HepG2 (cell line): ENCODE data around the gene KCNQ2. TPM values are rescaled to one million over a fixed set of nuclear protein-coding genes. Genes with fewer than 3 reads are reported as not detected.

ENCODE experiments used
- HNRNPL ChIP-seq: fragments of 200-400 bp; formaldehyde crosslinking; IDR thresholded peaks from 2 replicates; pipeline ENCODE4 v1.6.1; 2017; ENCODE audit warnings: mild to moderate bottlenecking, low read depth, low read length
- HOXA3 ChIP-seq: sonication (generic); formaldehyde crosslinking; IDR thresholded peaks from 2 replicates; pipeline ENCODE4 v1.5.0; 2020; ENCODE audit warnings: missing genetic modification reagents
- KLF12 ChIP-seq: sonication (generic); formaldehyde crosslinking; IDR thresholded peaks from 2 replicates; pipeline ENCODE4 v1.4.0; 2020; ENCODE audit warnings: missing genetic modification reagents, borderline replicate concordance
- KLF15 ChIP-seq: sonication (generic); formaldehyde crosslinking; IDR thresholded peaks from 2 replicates; pipeline ENCODE4 v1.8.1; 2023; ENCODE audit warnings: borderline replicate concordance, mild to moderate bottlenecking, inconsistent platforms, missing genetic modification reagents, mixed read lengths
- MTA3 ChIP-seq: sonication (generic); formaldehyde crosslinking; IDR thresholded peaks from 2 replicates; pipeline ENCODE4 v1.4.0; 2020; ENCODE audit warnings: missing genetic modification reagents
- MZF1 ChIP-seq: sonication (generic); formaldehyde crosslinking; IDR thresholded peaks from 2 replicates; pipeline ENCODE4 v1.8.1; 2023; ENCODE audit warnings: mild to moderate bottlenecking, missing genetic modification reagents, borderline replicate concordance
- PPARG ChIP-seq: conservative IDR thresholded peaks from 2 replicates; pipeline ENCODE4 v1.6.1; 2016; ENCODE audit warnings: missing biosample characterization, missing genetic modification reagents
- THYN1 ChIP-seq: sonication (generic); formaldehyde crosslinking; IDR thresholded peaks from 2 replicates; pipeline ENCODE4 v1.8.1; 2023; ENCODE audit warnings: low read depth, mild to moderate bottlenecking, moderate library complexity, missing genetic modification reagents, borderline replicate concordance
- ZFP1 ChIP-seq: IDR thresholded peaks from 2 replicates; pipeline ENCODE4 v1.6.1; 2016
- ZNF30 ChIP-seq: sonication (generic); formaldehyde crosslinking; IDR thresholded peaks from 2 replicates; pipeline ENCODE4 v1.5.0; 2020; ENCODE audit warnings: mild to moderate bottlenecking, missing genetic modification reagents
- ZNF329 ChIP-seq: sonication (generic); formaldehyde crosslinking; IDR thresholded peaks from 2 replicates; pipeline ENCODE4 v1.9.0; 2021; ENCODE audit warnings: low read depth, mild to moderate bottlenecking, missing genetic modification reagents
- ZNF484 ChIP-seq: sonication (generic); formaldehyde crosslinking; IDR thresholded peaks from 2 replicates; pipeline ENCODE4 v1.5.1; 2020; ENCODE audit warnings: mild to moderate bottlenecking, low read depth, missing genetic modification reagents, borderline replicate concordance
- ZNF616 ChIP-seq: sonication (generic); formaldehyde crosslinking; IDR thresholded peaks from 2 replicates; pipeline ENCODE4 v1.5.0; 2020; ENCODE audit warnings: low read depth, mild to moderate bottlenecking, missing genetic modification reagents
- ZNF768 ChIP-seq: sonication (generic); formaldehyde crosslinking; IDR thresholded peaks from 2 replicates; pipeline ENCODE4 v1.4.0; 2020; ENCODE audit warnings: missing genetic modification reagents
- ZNF781 ChIP-seq: sonication (generic); formaldehyde crosslinking; IDR thresholded peaks from 2 replicates; pipeline ENCODE4 v1.5.1; 2020; ENCODE audit warnings: borderline replicate concordance, mild to moderate bottlenecking, missing genetic modification reagents; ENCODE audit errors: not compliant biosample characterization
- ZSCAN25 ChIP-seq: sonication (generic); formaldehyde crosslinking; IDR thresholded peaks from 2 replicates; pipeline ENCODE4 v1.8.0; 2022; ENCODE audit warnings: mild to moderate bottlenecking, missing genetic modification reagents
- polyA plus RNA-seq, 8 experiments: library from polyadenylated mRNA; depleted of rRNA in 3 of 8; stranded (reverse) in 7 of 8; unstranded in 1 of 8; fragments of >200 nt; fragmentation: Illumina TruSeq in 4 of 8; extraction: Trizol in 4 of 8; gene quantifications; 2 replicates each; pipeline versions ENCODE4 v1.2.1 to v1.2.3, GENCODE V29; 2011 to 2016; ENCODE audit warnings: low read depth in 4 of 8, missing spikeins in 1 of 8, mixed read lengths in 1 of 8; ENCODE audit not compliant: insufficient read depth in 1 of 8
- total RNA-seq, 5 experiments: library from RNA; depleted of rRNA; stranded (reverse); fragments of >200 nt; fragmentation: Illumina TruSeq; extraction: Trizol; gene quantifications; 2 replicates each; pipeline ENCODE4 v1.2.3, GENCODE V29; 2016; ENCODE audit warnings: low read depth in 1 of 5
- TF ChIP-seq, protein P1 (sequence below): IDR thresholded peaks from 2 replicates; pipeline ENCODE4 v1.6.1; 2016; ENCODE audit warnings: mild to moderate bottlenecking, missing biosample characterization, missing genetic modification reagents
- TF ChIP-seq, protein P2 (sequence below): sonication (generic); formaldehyde crosslinking; IDR thresholded peaks from 2 replicates; pipeline ENCODE4 v1.5.0; 2020; ENCODE audit warnings: missing genetic modification reagents
- TF ChIP-seq, protein P3 (sequence below): sonication (generic); formaldehyde crosslinking; IDR thresholded peaks from 2 replicates; pipeline ENCODE4 v1.4.0; 2020; ENCODE audit warnings: missing genetic modification reagents, borderline replicate concordance
- TF ChIP-seq, protein P4 (sequence below): sonication (generic); formaldehyde crosslinking; IDR thresholded peaks from 2 replicates; pipeline ENCODE4 v1.4.0; 2020; ENCODE audit warnings: mild to moderate bottlenecking, low read depth, missing genetic modification reagents
- TF ChIP-seq, protein P5 (sequence below): sonication (generic); formaldehyde crosslinking; IDR thresholded peaks from 2 replicates; pipeline ENCODE4 v1.8.0; 2022; ENCODE audit warnings: mild to moderate bottlenecking, missing genetic modification reagents, moderate library complexity

Gene KCNQ2
- total and polyA plus RNA-seq, 2 of the 13 experiments (the other 11 are each of a cell fraction or from before 2014, with no cell fraction given) = not detected

DNA sequence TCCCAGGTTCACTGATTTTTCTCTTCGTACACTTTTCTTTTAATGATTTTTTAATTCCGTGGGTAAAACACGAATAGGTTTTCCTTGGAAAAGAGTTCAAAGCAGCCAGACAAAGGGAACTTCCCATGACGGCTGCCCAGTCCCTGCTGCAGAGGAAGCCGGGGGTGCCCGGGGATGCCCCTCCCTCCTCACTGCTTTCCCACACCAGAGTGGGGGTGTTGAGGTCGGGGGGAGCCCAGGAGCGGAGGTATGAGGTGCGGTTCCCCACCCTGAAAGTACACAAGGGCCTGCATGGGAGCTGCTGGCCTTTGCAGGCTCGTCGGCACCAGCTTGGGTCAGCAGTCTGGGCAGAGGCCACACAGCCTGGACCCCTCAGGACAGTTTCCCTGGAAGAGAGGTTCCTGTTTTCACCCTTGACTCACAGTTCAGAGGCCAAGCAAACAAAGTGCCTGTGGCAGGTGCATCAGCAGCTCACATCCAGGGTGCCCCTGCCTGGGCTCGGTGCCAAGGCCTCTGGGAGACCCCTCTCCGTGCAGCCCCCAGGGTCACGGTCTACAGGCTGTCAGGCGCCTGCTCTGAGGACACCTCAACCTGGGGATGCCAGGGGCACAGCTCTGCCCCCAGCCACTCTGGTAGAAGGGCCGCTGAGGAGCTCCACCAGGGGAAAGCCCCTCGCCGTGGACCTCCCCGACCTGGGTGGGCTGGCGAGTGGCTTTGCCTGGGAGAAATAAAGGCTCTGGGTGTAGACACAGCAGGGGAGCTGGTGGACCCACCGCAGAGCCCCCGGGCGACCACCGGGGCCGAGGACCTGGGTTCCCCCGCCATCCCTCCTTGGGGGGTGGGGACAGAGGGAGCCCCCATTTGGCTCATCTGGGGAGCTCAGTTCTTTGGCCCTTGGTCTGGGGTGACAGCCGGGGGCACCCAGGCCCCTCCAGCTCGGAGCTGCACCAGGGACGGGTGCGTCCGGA lies 95.9 kb downstream of the KCNQ2 start (continued):
- TF ChIP-seq, protein P1, sequence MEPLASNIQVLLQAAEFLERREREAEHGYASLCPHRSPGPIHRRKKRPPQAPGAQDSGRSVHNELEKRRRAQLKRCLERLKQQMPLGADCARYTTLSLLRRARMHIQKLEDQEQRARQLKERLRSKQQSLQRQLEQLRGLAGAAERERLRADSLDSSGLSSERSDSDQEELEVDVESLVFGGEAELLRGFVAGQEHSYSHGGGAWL (CRISPR knock-in tag) = no peak
- TF ChIP-seq ZFP1 = no peak
- no peak for TF ChIP-seq ZNF329
- TF ChIP-seq THYN1 (CRISPR knock-in tag) = no peak
- TF ChIP-seq MZF1 (CRISPR knock-in tag) = no peak
- no peak for TF ChIP-seq MTA3 (CRISPR knock-in tag)
- no peak for TF ChIP-seq ZNF484 (CRISPR knock-in tag)
- TF ChIP-seq ZNF30 = 0 out of 2 replicates have a peak, but pooled peaks have one; percentile 10
- TF ChIP-seq HNRNPL = no peak
- no peak for TF ChIP-seq ZNF616 (CRISPR knock-in tag)
- TF ChIP-seq KLF15 (CRISPR knock-in tag) = no peak
- peak; percentile 72 for TF ChIP-seq ZNF768 (CRISPR knock-in tag)
- TF ChIP-seq KLF12 (CRISPR knock-in tag) = no peak
- TF ChIP-seq, protein P2, sequence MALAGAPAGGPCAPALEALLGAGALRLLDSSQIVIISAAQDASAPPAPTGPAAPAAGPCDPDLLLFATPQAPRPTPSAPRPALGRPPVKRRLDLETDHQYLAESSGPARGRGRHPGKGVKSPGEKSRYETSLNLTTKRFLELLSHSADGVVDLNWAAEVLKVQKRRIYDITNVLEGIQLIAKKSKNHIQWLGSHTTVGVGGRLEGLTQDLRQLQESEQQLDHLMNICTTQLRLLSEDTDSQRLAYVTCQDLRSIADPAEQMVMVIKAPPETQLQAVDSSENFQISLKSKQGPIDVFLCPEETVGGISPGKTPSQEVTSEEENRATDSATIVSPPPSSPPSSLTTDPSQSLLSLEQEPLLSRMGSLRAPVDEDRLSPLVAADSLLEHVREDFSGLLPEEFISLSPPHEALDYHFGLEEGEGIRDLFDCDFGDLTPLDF = no peak
- TF ChIP-seq ZSCAN25 (CRISPR knock-in tag) = no peak
- TF ChIP-seq, protein P3, sequence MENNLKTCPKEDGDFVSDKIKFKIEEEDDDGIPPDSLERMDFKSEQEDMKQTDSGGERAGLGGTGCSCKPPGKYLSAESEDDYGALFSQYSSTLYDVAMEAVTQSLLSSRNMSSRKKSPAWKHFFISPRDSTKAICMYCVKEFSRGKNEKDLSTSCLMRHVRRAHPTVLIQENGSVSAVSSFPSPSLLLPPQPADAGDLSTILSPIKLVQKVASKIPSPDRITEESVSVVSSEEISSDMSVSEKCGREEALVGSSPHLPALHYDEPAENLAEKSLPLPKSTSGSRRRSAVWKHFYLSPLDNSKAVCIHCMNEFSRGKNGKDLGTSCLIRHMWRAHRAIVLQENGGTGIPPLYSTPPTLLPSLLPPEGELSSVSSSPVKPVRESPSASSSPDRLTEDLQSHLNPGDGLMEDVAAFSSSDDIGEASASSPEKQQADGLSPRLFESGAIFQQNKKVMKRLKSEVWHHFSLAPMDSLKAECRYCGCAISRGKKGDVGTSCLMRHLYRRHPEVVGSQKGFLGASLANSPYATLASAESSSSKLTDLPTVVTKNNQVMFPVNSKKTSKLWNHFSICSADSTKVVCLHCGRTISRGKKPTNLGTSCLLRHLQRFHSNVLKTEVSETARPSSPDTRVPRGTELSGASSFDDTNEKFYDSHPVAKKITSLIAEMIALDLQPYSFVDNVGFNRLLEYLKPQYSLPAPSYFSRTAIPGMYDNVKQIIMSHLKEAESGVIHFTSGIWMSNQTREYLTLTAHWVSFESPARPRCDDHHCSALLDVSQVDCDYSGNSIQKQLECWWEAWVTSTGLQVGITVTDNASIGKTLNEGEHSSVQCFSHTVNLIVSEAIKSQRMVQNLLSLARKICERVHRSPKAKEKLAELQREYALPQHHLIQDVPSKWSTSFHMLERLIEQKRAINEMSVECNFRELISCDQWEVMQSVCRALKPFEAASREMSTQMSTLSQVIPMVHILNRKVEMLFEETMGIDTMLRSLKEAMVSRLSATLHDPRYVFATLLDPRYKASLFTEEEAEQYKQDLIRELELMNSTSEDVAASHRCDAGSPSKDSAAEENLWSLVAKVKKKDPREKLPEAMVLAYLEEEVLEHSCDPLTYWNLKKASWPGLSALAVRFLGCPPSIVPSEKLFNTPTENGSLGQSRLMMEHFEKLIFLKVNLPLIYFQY (CRISPR knock-in tag) = no peak
- TF ChIP-seq PPARG (CRISPR knock-in tag) = no peak
- TF ChIP-seq ZNF781 = no peak
- TF ChIP-seq, protein P4, sequence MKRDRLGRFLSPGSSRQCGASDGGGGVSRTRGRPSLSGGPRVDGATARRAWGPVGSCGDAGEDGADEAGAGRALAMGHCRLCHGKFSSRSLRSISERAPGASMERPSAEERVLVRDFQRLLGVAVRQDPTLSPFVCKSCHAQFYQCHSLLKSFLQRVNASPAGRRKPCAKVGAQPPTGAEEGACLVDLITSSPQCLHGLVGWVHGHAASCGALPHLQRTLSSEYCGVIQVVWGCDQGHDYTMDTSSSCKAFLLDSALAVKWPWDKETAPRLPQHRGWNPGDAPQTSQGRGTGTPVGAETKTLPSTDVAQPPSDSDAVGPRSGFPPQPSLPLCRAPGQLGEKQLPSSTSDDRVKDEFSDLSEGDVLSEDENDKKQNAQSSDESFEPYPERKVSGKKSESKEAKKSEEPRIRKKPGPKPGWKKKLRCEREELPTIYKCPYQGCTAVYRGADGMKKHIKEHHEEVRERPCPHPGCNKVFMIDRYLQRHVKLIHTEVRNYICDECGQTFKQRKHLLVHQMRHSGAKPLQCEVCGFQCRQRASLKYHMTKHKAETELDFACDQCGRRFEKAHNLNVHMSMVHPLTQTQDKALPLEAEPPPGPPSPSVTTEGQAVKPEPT (CRISPR knock-in tag) = no peak
- TF ChIP-seq, protein P5, sequence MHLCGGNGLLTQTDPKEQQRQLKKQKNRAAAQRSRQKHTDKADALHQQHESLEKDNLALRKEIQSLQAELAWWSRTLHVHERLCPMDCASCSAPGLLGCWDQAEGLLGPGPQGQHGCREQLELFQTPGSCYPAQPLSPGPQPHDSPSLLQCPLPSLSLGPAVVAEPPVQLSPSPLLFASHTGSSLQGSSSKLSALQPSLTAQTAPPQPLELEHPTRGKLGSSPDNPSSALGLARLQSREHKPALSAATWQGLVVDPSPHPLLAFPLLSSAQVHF (CRISPR knock-in tag) = no peak
- 0 out of 2 replicates have a peak, but pooled peaks have one; percentile 19 for TF ChIP-seq HOXA3
